NCI-H510A treated with DMSO at 0.1 percent for 48 hours (cell line): ENCODE measurements around the gene CDC27.
"Not testable (repeated sequence)": the region's sequence is repeated elsewhere in the genome, so short reads cannot be mapped to it uniquely, and the experiment has no call there.

Experiments used
- DNase-seq: peaks from one replicate; lab custom pipeline; 2025; lab: John Stamatoyannopoulos, UW

CDC27 gene

DNA sequence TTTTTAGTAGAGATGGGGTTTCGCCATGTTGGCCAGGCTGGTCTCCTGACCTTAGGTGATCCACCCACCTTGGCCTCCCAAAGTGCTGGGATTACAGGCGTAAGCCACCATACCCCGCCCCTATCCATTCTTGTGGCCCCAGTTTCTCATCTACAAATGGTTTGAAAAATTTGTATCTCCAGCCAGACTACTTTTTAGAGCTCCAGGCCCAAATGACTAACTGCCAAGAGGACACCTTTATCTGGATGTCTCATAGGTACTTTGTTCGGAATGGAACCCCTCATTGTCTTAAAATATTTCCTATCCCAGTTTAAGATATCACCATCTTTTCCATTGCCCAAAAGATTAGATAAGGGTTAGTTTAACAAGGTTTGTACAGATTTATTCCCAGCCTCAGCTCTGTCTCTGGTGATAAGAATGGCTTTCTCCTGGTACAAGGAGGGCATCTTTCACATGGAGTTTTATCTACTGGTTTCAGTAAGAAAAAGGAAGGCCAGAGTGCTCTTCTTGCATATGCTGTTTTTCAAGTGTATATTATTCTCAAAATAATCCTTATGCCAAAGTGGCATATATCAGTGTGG, 4.9 kb upstream of the CDC27 start:
- no peak for DNase-seq

- peak; percentile 96 for DNase-seq
These were observed 3.5 kb upstream of the CDC27 start for GRCh38 chr17:47192554-47192953.

GRCh38 chr17:47190770-47191169, 1.7 kb upstream of the CDC27 start:
- no peak for DNase-seq

DNA sequence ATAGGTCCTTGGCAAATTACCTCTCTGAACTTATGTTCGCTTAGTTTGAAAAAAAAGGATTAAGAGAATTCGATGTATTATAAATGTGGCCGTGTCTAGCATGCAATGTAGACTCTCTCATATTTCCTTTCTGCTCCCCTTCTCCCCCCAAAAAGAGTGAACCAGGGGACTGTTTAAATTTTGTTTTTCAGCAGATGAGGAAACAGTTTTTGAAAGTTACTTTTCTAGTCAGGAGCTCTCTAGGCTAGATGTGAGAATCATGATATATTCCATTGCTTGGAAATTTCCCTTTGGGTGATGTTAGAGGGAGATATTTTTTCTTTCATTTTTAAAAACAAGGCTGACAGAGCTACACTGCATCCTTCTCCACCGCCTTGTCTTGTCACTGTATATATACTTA, 1.1 kb upstream of the CDC27 start:
- no peak for DNase-seq

- no peak for DNase-seq
These were observed 690 bp upstream of the CDC27 start for GRCh38 chr17:47189732-47190237.

DNA sequence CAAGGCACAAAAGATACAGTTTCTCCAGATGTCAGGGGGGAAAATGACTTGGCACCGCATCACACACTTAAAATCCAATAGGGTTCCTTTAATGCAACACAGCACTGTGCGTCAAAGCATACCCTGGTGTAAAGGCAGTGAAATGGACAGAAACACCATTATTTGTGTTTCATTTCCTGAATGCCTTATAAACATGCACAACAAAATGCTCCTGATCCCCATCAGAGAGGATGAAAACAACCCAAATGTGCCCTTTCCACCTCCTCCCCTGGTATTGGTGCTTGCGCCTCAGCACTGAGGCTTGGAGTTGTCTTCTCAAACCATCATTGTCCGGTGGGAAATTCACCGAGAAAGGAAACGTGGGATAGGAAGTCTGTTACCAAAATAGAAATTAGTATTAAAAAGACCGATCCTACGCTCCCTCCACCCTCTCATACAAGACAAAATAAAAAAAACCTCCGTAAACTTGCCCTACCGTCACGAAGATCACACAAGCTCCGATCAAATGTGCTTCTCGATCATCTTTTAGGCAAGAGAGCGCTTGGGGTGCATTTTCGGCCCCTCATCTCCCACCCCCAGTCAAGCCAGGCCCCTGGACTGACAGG, 722 bp downstream of the CDC27 start:
- no peak for DNase-seq

- no peak for DNase-seq
These were observed 4.4 kb downstream of the CDC27 start for GRCh38 chr17:47184681-47185080.

GRCh38 chr17:47180988-47181387, 8.1 kb downstream of the CDC27 start:
- DNase-seq, result not testable (repeated sequence)

- DNase-seq, result no peak
These were observed 8.8 kb downstream of the CDC27 start for GRCh38 chr17:47180337-47180736.

DNA sequence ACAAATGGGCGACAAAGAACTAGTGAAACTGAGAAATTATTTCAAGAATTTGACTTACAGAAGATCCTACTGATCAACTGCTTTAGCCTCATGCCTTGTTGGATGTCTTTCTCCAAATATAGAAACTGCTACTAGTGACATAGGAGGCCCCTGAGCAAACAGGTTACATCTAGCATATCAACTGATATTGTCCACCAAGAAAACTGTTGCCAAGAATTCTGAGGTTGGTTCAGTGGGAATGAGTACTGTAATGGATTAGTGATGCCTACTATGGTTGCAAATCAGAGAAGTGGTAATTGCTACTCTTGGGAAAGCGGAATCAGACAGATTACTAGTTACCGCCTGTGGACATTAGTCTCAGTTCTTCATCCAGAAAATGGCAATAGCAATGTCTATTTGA, 10.0 kb downstream of the CDC27 start:
- no peak for DNase-seq

GRCh38 chr17:47177261-47177660, 11.8 kb downstream of the CDC27 start:
- DNase-seq, result no peak

- no peak for DNase-seq
These were observed 12.7 kb downstream of the CDC27 start for GRCh38 chr17:47176389-47176826.

GRCh38 chr17:47174823-47175222, 14.3 kb downstream of the CDC27 start:
- not testable (repeated sequence) for DNase-seq

DNA sequence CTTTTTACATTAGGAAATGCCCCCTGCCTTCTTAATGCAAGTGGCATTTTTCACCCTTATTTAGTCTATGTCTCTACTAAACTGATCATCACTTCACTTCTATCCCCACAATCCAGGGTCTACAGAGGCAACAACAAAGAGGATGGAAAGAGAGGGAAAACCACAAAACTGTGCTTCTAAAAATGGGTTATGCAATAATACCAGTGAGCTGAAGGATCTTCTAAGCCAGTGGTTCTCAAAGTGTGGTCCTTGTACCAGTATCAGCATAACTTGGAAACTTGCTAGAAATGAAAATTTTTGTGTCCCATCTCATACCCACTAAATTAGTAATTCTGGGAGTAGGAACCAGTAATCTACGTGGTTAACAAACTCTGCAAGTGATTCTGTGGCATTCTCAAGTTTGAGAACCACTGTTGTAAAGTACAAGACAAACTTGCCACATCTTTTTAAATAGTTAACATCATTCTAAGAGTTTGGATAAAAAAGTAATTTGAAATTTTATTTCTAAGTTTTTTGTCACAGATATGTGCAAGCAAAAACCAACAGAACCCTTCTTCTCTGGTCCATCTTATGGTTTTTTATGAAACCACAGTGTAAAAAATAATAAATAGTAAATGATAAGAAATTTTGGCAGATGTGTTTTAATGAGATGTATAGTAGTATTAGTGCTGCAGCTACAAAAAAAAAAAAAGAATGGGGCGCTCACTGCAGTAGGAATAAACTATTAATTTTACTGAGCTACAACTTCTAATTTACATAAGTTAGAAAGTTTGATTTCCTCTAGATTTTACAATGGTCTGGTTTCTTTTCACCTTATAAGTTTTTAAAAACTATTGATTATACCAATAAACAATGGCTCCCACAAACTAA, 16.2 kb downstream of the CDC27 start:
- DNase-seq, result no peak

DNA sequence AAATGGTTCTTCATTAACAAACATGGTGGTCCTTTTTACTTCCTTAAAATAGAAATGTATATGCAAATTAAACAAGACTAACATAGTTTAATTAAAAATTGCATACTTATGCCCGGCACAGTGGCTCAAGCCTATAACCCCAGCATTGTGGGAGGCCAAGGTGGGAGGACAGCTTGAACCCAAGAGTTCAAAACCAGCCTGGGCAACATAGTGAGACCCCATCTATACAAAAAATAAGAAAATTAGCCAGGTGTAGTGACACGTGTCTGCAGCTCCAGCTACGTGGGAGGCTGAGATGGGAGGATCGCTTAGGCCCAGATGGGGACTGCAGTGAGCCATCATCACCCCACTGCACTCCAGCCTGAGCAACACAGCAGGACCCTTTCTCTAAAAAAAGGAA, 18.4 kb downstream of the CDC27 start:
- no peak for DNase-seq

DNA sequence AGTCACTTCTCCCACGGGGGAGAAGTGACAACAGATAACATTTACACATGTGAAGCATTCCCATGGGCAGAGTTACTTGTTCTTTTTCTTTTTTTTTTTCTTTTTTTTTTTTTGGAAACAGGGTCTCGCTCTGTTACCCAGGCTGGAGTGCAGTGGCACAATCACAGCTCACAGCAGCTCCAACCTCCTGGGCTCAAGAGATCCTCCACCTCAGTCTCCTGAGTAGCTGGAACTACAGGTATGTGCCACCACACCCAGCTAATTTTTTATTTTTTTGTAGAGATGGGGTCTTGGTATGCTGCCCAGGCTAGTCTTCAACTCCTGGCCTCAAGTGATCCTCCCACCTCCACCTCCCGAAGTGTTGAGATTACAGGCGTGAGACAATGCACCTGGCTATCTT, 20.2 kb downstream of the CDC27 start:
- DNase-seq, result not testable (repeated sequence)

DNA sequence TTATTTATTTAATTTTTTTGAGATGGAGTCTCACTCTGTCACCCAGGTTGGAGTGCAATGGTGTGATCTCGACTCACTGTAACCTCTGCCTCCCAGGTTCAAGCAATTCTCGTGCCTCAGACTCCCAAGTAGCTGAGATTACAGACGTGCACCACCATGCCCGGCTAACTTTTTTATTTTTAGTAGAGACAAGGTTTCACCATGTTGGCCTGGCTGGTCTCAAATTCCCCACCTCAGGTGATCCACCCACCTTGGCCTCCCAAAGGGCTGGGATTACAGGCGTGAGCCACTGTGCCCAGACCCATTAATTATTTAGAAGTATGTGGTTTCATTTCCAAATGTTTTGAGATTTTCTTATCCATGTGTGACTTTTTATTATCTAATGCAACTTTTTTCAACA, 22.2 kb downstream of the CDC27 start:
- not testable (repeated sequence) for DNase-seq

GRCh38 chr17:47165137-47165536, 24.0 kb downstream of the CDC27 start:
- DNase-seq, result no peak

DNA sequence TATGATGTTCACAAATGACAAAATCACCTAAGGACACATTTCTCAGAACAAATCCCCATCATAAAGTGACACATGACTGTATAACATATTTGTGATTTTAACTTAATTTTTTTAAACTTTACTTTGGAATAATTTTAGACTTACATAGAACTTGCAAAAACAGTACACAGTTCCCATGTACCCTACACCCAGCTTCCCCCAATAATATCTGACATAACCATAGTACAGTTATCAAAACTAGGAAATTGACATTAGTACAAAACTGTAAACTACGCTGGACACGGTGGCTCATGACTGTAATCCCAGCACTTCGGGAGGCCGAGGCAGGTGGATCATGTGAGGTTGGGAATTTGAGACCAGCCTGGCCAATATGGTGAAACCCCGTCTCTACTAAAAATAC, 24.8 kb downstream of the CDC27 start:
- DNase-seq, result no peak

DNA sequence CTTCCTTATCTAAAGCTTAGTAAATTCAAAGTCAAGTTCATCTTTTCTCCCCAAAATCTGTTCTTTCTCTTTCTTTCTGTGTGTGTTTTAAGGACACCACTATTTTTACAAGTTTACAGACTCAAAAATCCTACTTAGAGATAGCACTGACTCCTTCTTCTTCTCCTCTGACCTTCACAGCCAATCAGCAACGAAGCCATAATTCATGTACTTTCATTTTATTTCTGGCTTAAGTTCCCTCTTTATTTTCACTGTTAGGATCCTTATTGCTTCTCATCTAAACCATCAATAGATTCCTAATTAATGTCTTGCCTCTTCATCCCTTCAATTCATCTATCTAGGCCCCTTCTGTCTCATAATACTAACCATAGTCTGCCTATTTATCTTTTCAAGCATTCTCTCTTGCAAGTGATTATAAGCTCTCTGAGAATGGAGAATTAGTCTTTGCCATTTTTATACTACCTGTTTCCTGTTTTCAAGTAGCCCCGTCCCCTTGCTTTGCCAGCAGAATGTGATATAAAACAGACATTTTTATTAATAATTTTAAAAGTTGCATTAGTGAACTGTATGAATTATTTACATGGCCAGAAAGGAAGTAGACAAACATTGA, 27.0 kb downstream of the CDC27 start:
- DNase-seq, result no peak

DNA sequence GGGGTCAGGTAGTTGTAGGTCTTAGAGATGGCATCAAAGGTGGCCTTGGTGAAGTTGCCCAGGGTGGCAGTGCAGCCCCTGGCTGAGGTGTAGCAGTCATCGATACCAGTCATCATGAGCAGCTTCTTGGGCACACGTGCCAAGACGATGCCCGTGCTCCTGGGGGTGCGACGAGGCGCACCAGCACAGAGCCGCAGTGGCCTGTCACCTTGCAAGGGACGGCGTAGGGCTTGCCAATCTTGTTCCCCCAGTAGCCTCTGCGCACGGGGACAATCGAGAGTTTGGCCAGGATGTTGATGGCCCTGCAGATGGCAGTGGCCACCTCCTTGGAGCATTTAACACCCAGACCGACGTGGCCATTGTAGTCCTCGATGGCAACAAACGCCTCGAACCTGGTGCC, 29.8 kb downstream of the CDC27 start:
- DNase-seq, result no peak

GRCh38 chr17:47145351-47145750, 43.7 kb downstream of the CDC27 start:
- DNase-seq, result no peak

DNA sequence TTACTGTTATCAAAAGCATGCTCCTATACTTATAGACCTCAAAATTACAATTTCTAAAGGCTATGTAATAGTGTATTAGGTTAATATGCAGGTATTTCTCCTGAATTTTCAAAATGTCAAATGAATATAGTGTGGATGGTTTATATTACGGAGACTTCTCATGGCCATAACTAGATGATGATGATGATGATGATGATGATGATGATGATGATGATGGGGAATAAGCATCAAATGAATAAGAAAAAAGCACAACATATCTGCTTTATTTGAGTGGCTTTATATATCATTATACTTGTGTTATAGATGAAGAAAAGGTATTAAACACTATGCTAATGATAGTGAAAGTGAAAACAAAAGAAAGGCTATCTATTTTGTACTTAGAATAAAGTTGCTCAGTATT, 53.9 kb downstream of the CDC27 start:
- no peak for DNase-seq
